GM23338 (cell line): Measurements from ENCODE around the gene RNF133. TPM values are rescaled to one million over a fixed set of nuclear protein-coding genes. Genes with fewer than 3 reads are reported as not detected.

Source experiments
- ATAC-seq: fragments of 200-7000 bp; cut with Tn5 transposase; 3 replicates; pipeline ENCODE4 v1.9.1; 2020
- DNase-seq: peaks from one replicate; pipeline ENCODE4 v3.0.0-alpha.2; 2015; ENCODE audit warnings: low spot score
- H2AFZ ChIP-seq: fragments of 200-600 bp; sonication (generic); 2 replicates; pipeline ENCODE4 v1.8.0; 2016; ENCODE audit warnings: antibody characterized with exemption, mild to moderate bottlenecking, moderate library complexity
- H3F3A ChIP-seq: fragments of 200-600 bp; sonication (generic); replicated peaks from 2 replicates; pipeline ENCODE4 v1.8.0; 2017; ENCODE audit warnings: antibody characterized with exemption, mixed run types, low read depth
- H3K27ac ChIP-seq: fragments of 200-600 bp; sonication (generic); 2 replicates; pipeline ENCODE4 v1.6.1; 2016; ENCODE audit warnings: low read depth
- H3K27me3 ChIP-seq: fragments of 200-600 bp; sonication (generic); 2 replicates; pipeline ENCODE4 v1.8.0; 2016; ENCODE audit warnings: mild to moderate bottlenecking, mixed run types, moderate library complexity; ENCODE audit not compliant: insufficient read depth
- H3K36me3 ChIP-seq: fragments of 200-600 bp; sonication (generic); 2 replicates; pipeline ENCODE4 v1.8.0; 2016; ENCODE audit warnings: mild to moderate bottlenecking; ENCODE audit not compliant: insufficient read depth
- H3K4me1 ChIP-seq: fragments of 200-600 bp; sonication (generic); 2 replicates; pipeline ENCODE4 v1.8.0; 2016; ENCODE audit warnings: mild to moderate bottlenecking, moderate library complexity; ENCODE audit not compliant: insufficient read depth
- H3K4me2 ChIP-seq: fragments of 200-600 bp; sonication (generic); 2 replicates; pipeline ENCODE4 v1.7.1; 2017; ENCODE audit warnings: mixed run types
- H3K4me3 ChIP-seq: fragments of 200-600 bp; sonication (generic); 2 replicates; pipeline ENCODE4 v1.6.1; 2016; ENCODE audit warnings: mixed run types
- H3K79me2 ChIP-seq: fragments of 200-600 bp; sonication (generic); replicated peaks from 2 replicates; pipeline ENCODE4 v1.8.0; 2017; ENCODE audit warnings: mild to moderate bottlenecking; ENCODE audit not compliant: insufficient read depth
- H3K9me2 ChIP-seq: fragments of 200-600 bp; sonication (generic); 2 replicates; pipeline ENCODE4 v1.8.0; 2017; ENCODE audit not compliant: insufficient read depth
- H4K20me1 ChIP-seq: fragments of 200-600 bp; sonication (generic); replicated peaks from 2 replicates; pipeline ENCODE4 v1.8.0; 2017; ENCODE audit warnings: mild to moderate bottlenecking; ENCODE audit not compliant: insufficient read depth
- H3K27ac Mint-ChIP-seq: 2 replicates; pipeline ENCODE4 v1.8.0; 2020; ENCODE audit warnings: inconsistent platforms, mild to moderate bottlenecking, moderate library complexity, mixed read lengths
- H3K27me3 Mint-ChIP-seq: 3 replicates; pipeline ENCODE4 v1.8.0; 2022; ENCODE audit warnings: low read depth, mild to moderate bottlenecking, moderate library complexity, mixed read lengths, inconsistent platforms; ENCODE audit not compliant: insufficient read depth, poor library complexity
- H3K36me3 Mint-ChIP-seq: 3 replicates; pipeline ENCODE4 v1.8.0; 2021; ENCODE audit warnings: low read depth, mild to moderate bottlenecking, inconsistent platforms, moderate library complexity, mixed read lengths
- H3K4me1 Mint-ChIP-seq: 3 replicates; pipeline ENCODE4 v1.8.0; 2020; ENCODE audit warnings: mild to moderate bottlenecking, inconsistent platforms, mixed read lengths
- H3K4me3 Mint-ChIP-seq: 3 replicates; pipeline ENCODE4 v1.8.0; 2021; ENCODE audit warnings: moderate library complexity, mild to moderate bottlenecking, inconsistent platforms, mixed read lengths
- H3K9me3 Mint-ChIP-seq: 3 replicates; pipeline ENCODE4 v1.8.0; 2020; ENCODE audit warnings: moderate library complexity, mild to moderate bottlenecking, inconsistent platforms, mixed read lengths
- CTCF ChIP-seq, 2 experiments: fragments of 200-600 bp in 1 of 2; sonication (generic) in 1 of 2; conservative IDR thresholded peaks; 2 replicates each; pipeline versions ENCODE4 v1.5.1 to v1.6.1; 2016 to 2017; ENCODE audit warnings: antibody characterized with exemption in 2 of 2, low read depth in 2 of 2, mild to moderate bottlenecking in 2 of 2, moderate library complexity in 1 of 2
- EZH2phosphoT487 ChIP-seq: fragments of 200-600 bp; sonication (generic); IDR thresholded peaks from one replicate; pipeline ENCODE4 v1.8.1; 2018; ENCODE audit warnings: antibody characterized with exemption; ENCODE audit not compliant: unreplicated experiment
- NANOG ChIP-seq: IDR thresholded peaks from 2 replicates; pipeline ENCODE4 v1.6.1; 2016; ENCODE audit warnings: antibody characterized with exemption, borderline replicate concordance
- POLR2AphosphoS5 ChIP-seq: IDR thresholded peaks from 2 replicates; pipeline ENCODE4 v1.6.1; 2016; ENCODE audit warnings: antibody characterized with exemption, low read depth
- STAT1 ChIP-seq: IDR thresholded peaks from one replicate; pipeline ENCODE4 v1.6.1; 2016; ENCODE audit warnings: antibody characterized with exemption; ENCODE audit not compliant: unreplicated experiment
- ZNF114 ChIP-seq: fragments of 250-450 bp; sonication (Bioruptor Pico); IDR thresholded peaks from 2 replicates; pipeline ENCODE4 v1.5.0; 2020; ENCODE audit warnings: mild to moderate bottlenecking, moderate library complexity
- polyA plus RNA-seq: library from polyadenylated mRNA; unstranded; fragments of >200 nt; fragmentation: Nextera tagmentation; extraction: Ambion mirVana; gene quantifications from 2 replicates; pipeline ENCODE4 v1.2.1, GENCODE V29; 2016
- total RNA-seq: library from RNA; depleted of rRNA; stranded (reverse); fragments of >200 nt; shearing (Covaris generic); gene quantifications from 2 replicates; pipeline ENCODE4 v1.2.3, GENCODE V29; 2014

Gene RNF133
- total and polyA plus RNA-seq, 2 experiments from 2014 or later: 2.0 TPM; not detected in 1

GRCh38 chr7:122691569-122692235, 7.2 kb downstream of the RNF133 start:
- no peaks in the 10 kb centered on the region for H3K27me3 ChIP-seq
- H3K9me2 ChIP-seq: no peaks in the 10 kb centered on the region
- peaks cover 14% of the 10 kb centered on the region for H3K9me3 Mint-ChIP-seq
- peaks cover 4% of the 10 kb centered on the region for H3K27me3 Mint-ChIP-seq
- H3K36me3 Mint-ChIP-seq: peaks cover 17% of the 10 kb centered on the region
- H3K4me3 ChIP-seq: no peak overlapping the region
- no peak overlapping the region for H3K4me2 ChIP-seq
- no peak overlapping the region for H3K27ac ChIP-seq
- TF ChIP-seq CTCF (conservative IDR thresholded peaks at IDR 0.05; ENCODE audit: low read depth in 2 of 2) (peak in 1 of 2 experiments; percentile 24; a peak in 1 of 4 replicates), STAT1 (no peak)
- H3K4me3 Mint-ChIP-seq: no peak overlapping the region
- H3K36me3 ChIP-seq: no peaks in the 10 kb centered on the region
- no peaks in the 10 kb centered on the region for H4K20me1 ChIP-seq
- ATAC-seq (no peak), DNase-seq (no peak)
- H3K79me2 ChIP-seq: no peaks in the 10 kb centered on the region
- H3K4me1 ChIP-seq: peaks cover 20% of the 10 kb centered on the region
- peaks cover 25% of the 10 kb centered on the region for H3K4me1 Mint-ChIP-seq
- H3K27ac Mint-ChIP-seq: no peak overlapping the region
- no peak overlapping the region for H2AFZ ChIP-seq
- no peaks in the 10 kb centered on the region; the same call in 1 of the 2 replicates for H3F3A ChIP-seq

GRCh38 chr7:122689346-122690109, 9.4 kb downstream of the RNF133 start:
- Histone ChIP-seq H3K9me2 (no peaks in the 10 kb centered on the region), H3K4me1 (peaks cover 28% of the 10 kb centered on the region), H3K4me2 (no peak overlapping the region), H3K27me3 (no peaks in the 10 kb centered on the region), H3K27ac (no peak overlapping the region), H3K36me3 (no peaks in the 10 kb centered on the region), H3K79me2 (no peaks in the 10 kb centered on the region), H3F3A (no peaks in the 10 kb centered on the region; the same call in 1 of the 2 replicates), H2AFZ (no peak overlapping the region), H3K4me3 (no peak overlapping the region), H4K20me1 (no peaks in the 10 kb centered on the region)
- Mint-ChIP-seq H3K27me3 (peaks cover 4% of the 10 kb centered on the region), H3K9me3 (peaks cover 14% of the 10 kb centered on the region), H3K36me3 (peaks cover 17% of the 10 kb centered on the region), H3K4me3 (no peak overlapping the region), H3K27ac (no peak overlapping the region), H3K4me1 (peaks cover 32% of the 10 kb centered on the region)
- DNase-seq (no peak), ATAC-seq (peak; percentile 20)
- TF ChIP-seq CTCF (conservative IDR thresholded peaks at IDR 0.05; ENCODE audit: low read depth in 2 of 2) (peak; percentile 41 to 71), EZH2phosphoT487 (no peak), POLR2AphosphoS5 (no peak), NANOG (no peak), ZNF114 (CRISPR knock-in tag) (no peak), STAT1 (no peak)
